Amniotic stem cell (primary cell): ENCODE measurements around the gene PRR11.
"Not testable (repeated sequence)": the region's sequence is repeated elsewhere in the genome, so short reads cannot be mapped to it uniquely, and the experiment has no call there.

Experiments
- DNase-seq: peaks from one replicate; lab custom pipeline; 2025; lab: John Stamatoyannopoulos, UW

PRR11 gene

DNA sequence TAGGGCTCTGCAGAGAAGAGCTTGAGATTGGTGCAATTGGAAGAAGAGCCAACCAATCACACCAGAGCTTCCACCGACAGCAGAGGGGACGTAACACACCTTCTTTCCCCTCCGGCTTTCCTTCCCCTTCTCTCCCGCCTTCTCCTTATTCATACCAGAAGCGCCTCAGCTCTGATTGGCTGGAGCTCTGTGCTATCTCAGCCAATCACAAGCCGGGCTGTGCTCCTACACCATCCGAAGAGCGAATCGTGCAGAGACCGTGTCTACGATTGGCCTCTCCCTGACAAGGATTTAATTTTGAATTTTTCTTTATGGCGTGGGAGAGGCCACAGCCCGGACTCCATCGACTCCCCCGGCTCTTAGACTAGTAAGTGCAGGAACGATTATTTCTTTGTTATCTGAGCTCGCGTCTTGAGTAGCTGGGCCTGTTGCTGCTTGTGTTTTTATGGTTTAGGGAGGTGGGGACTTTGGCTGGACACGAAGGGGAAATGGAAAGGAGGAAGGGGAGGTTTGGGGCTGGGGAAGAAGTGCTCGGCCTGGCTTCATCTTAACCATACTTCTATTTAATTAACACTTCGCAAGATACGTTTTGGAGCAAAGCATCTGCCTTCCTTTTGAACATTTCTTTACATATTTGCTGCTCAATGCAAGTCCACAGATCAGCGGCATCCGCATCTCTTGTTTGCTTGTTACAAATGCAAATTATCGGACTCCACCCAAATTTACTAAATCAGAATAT is at the start of gene PRR11:
Gene PRR11, plus strand, starts transcription at position 308 of the 739 bp plus-strand sequence. CDS start 14,007 bp downstream, outside the sequence.
- DNase-seq, result peak; percentile 99

DNA sequence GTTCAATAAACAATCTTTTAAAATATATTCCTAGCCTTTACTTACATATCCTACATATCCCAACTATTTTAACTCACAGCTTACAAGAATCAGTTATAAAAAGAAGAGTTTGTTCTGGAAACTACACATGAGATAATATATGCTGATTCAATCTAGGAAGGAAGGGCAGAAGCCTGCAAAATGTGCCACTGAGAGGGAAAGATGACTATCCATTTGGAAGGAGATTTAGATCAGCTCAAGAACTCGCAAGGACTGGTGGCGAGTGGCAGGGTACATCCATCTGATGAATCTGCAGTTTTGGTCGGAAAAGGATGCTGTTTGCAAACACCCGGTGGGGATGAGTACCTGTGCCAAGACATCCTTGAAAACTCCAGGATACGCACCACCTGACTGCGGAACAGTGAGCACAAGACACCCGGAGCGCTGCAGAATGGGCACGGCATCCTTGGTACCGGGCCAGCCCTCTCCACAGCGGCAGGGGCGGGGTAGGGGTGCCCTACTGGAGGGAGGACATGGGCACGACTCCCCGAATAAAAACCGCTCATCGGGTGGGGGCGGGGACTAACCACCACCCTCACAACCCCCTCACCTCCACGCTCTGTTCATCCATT is 49.6 kb upstream of the PRR11 start:
- DNase-seq, result peak; percentile 6

- peak; percentile 96 for DNase-seq
These were observed 48.9 kb upstream of the PRR11 start, which contains the start of gene TRIM37 for GRCh38 chr17:59106463-59107305. TSS of gene TRIM37 (minus strand) at chr17:59106880. CDS start at chr17:59106461, 419 bp downstream.

DNA sequence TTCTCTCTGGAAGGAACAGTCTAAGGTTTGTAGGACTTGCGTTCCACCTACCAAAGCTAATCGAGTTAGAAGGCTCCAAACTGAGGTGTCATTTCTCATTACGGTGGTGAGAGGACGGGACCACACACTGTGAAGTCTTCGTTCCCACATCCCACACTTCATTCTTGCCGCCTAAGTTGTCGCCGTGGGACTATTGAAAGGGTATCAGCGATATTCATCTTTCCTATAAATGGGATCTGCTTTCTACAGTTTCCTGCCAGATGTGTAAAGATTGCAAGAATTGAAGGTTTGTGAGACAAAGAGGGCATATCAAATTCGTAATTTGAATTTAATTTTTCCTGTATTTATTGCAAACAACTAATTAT is 48.3 kb upstream of the PRR11 start:
- no peak for DNase-seq

GRCh38 chr17:59108400-59109102 is 47.0 kb upstream of the PRR11 start:
- DNase-seq, result no peak

GRCh38 chr17:59110973-59111372 is 44.6 kb upstream of the PRR11 start:
- DNase-seq, result no peak

GRCh38 chr17:59111539-59111938 is 44.0 kb upstream of the PRR11 start:
- DNase-seq, result no peak

DNA sequence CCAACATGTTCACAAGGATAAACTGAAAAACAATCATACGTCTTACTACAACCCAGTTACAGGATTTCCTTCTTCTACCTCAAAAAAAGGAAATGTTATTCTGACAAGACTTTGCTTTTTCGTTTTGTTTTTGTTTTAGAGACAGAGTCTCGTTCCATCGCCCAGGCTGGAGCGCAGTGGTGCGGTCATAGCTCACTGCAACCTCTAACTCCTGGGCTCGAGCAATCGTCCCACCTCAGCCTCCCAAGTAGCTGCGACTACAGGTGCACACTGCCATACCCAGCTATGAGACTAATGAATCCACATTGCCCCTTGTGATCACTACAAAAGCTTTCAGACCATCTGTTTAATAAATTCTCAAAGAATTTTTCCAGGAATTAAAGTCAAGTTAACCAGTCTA is 40.1 kb upstream of the PRR11 start:
- DNase-seq, result no peak

GRCh38 chr17:59121901-59122480 is 33.6 kb upstream of the PRR11 start:
- DNase-seq, result no peak

DNA sequence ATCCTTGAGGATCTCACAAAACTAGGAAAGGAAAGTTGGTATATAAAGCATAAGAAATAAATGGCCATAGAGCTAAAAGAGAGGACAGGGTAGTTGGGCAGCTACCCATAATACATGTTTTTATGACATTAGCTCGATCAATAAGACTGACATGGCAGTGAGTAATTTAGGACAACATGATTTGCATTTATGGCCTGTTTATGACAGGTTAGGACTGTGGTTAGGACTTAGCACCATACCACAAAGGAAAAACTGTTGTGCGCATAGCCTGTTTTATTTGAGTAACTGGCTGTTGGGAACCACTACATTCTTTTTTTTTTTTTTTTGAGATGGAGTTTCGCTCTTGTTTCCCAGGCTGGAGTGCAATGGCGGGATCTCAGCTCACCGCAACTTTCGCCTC is 30.9 kb upstream of the PRR11 start:
- DNase-seq, result no peak

GRCh38 chr17:59126809-59127417 is 28.6 kb upstream of the PRR11 start:
- DNase-seq, result no peak

DNA sequence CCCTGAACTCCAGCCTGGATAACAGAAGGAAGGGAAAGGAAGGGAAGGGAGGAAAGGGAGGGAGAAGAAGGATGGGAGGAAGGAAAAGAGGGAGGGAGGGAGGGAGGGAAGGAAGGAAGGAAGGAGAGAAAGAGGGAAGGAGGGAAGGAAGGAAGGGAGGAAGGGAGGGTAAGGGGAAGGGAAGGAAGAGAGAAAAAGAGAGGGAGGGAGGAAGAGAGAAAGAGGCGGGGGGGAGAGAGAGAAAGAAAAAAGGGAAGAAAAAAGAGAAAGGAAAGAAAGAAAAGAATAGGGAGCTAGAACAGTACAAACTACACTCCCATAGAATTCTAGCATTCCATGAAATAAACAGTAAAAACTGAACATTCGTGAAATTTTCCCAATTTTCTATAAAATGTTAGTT is 25.7 kb upstream of the PRR11 start:
- DNase-seq, result no peak

DNA sequence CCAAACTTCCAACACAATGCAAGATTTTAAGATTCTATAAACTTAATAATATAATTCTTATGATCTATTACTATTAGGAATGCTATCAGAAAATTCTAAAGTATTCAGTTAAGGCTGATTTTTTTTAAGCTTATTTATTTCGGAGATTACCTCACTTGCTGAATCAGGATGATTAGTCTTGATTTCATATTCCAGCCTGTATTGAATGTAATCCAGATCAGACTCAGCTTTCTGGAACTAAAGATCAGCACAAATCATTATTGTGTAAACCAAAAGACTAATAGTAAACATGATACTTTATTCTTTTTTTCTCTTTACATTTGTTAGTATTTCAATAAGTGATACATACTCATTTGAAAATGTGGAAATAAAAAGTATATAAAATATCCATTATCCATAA is 24.4 kb upstream of the PRR11 start:
- DNase-seq, result no peak

DNA sequence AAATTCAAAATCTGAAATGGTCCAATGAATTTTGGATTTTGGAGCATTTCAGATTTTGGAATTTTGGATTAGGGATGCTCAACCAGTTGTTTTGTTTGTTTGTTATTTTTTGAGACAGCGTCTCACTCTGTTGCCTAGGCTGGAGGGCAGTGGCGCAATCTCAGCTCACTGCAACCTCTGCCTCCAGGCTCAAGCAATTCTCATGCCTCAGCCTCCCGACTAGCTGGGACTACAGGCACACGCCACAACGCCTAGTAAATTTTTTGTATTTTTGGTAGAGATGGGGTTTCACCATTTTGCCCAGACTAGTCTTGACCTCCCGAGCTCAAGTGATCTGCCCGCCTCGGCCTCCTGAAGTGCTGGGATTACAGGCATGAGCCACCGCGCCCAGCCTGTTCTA is 17.2 kb upstream of the PRR11 start:
- DNase-seq, result not testable (repeated sequence)

DNA sequence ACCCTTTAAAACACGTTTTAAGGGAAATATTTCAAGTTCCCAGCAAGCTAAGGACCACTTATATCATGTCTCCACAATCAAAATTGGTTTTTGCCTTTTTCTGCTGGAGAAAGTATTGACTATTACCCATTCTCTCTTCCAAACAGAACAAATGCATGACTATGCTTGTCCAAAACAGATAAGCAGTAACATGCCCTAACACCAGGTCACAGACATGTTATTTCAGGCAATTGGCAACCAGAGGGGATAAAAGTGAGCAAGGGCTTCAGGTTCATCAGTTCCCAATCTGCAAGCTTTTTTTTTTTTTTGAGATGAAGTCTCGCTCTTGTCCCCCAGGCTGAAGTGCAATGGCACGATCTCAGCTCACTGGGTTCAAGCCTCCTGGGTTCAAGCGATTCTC is 15.6 kb upstream of the PRR11 start:
- DNase-seq, result no peak

DNA sequence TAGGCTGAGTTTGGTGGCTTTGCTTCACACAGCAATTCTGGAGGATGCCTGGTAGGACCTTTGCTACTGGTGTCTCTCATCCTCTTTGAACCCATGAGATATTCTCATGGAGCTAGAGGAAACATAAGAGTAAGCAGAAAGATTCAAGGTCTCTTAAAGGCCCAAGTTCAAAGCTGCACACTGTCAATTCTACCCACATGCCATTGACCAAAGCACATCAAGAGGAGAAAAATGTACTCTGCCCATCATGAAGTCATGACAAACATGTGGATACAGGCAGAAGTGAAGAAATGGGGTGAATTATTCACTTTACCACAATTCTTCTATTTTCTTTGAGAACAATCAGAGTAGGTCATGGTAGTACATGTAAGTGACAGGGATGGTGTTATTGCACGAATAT is 13.7 kb upstream of the PRR11 start:
- no peak for DNase-seq

DNA sequence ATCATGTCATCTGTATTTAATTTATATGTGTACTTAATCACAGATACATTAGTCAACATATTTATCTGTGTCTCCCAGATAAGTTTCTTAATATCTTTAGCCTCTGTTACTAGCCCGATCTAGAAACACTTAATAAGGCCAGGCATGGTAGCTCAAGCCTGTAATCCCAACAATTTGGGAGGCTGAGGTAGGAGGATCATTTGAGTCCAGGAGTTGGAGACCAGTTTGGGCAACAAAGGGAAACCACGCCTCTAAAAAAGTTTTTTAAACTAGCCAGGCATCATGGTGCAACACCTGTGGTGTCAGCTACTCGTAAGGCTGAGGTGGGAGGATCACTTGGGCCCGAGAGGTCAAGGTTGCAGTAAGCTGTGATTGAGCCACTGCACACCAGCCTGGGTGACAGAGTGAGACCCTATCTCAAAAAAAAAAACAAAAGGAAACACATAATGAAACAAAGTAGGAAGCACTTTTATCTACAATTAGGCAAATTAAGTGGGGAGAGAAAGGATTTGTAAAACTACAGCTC is 9.9 kb upstream of the PRR11 start:
- DNase-seq, result no peak

GRCh38 chr17:59149051-59149450 is 6.5 kb upstream of the PRR11 start:
- no peak for DNase-seq

GRCh38 chr17:59149841-59150511 is 5.6 kb upstream of the PRR11 start:
- DNase-seq, result no peak

- DNase-seq, result no peak
These were observed 4.5 kb upstream of the PRR11 start for GRCh38 chr17:59151006-59151405.

DNA sequence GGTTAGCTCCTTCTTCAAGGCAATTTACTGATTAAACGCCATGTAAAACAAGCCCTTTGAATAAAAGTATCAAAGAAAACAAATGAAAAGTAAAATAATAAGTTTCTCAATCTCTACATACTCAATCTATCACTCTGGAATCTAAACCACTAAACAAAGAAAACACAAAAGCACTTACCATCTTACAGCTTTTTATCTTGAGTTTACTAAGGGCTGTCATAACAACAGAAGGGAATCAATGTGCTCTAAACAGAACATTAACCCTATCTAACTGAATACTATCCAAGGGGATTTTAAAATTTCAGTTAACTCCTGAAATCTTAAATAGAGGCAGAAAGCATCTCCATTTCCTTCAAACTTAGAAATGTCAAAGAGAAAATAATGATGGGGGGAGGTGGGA is 4.0 kb upstream of the PRR11 start:
- no peak for DNase-seq
